ENCODE measurements around the gene NUS1.
"Not testable (repeated sequence)": the region's sequence is repeated elsewhere in the genome, so short reads cannot be mapped to it uniquely, and the experiment has no call there.

- not testable (repeated sequence) for TF ChIP-seq POLR2AphosphoS5 (IDR thresholded peaks at IDR 0.05; ENCODE audit: low read depth, low read length); POLR2A (IDR thresholded peaks at IDR 0.05; ENCODE audit: low read depth, low read length); TAF1 (IDR thresholded peaks at IDR 0.05; ENCODE audit: borderline replicate concordance, low read depth, low read length)
Observed at GRCh38 chr6:117651984-117652383, 23.3 kb upstream of the NUS1 start.
